Chondrocyte (in vitro differentiated cells): ENCODE measurements around the gene MCAM. TPM values are rescaled to one million over a fixed set of nuclear protein-coding genes. Genes with fewer than 3 reads are reported as not detected.

ENCODE experiments used
- DNase-seq: peaks from one replicate; pipeline ENCODE4 v3.0.0; 2021; ENCODE audit warnings: mixed read lengths, low spot score
- H3K27ac Mint-ChIP-seq: one replicate; pipeline ENCODE4 v1.8.0; 2021; ENCODE audit warnings: mild to moderate bottlenecking, moderate library complexity, mixed read lengths; ENCODE audit not compliant: unreplicated experiment
- H3K27me3 Mint-ChIP-seq: 2 replicates; pipeline ENCODE4 v1.8.0; 2021; ENCODE audit warnings: low read depth, mixed read lengths
- H3K36me3 Mint-ChIP-seq: 2 replicates; pipeline ENCODE4 v1.8.0; 2021; ENCODE audit warnings: low read depth, mixed read lengths
- H3K4me1 Mint-ChIP-seq: 2 replicates; pipeline ENCODE4 v1.8.0; 2021; ENCODE audit warnings: low read depth, mild to moderate bottlenecking, mixed read lengths
- H3K4me3 Mint-ChIP-seq: one replicate; pipeline ENCODE4 v1.8.0; 2021; ENCODE audit warnings: mild to moderate bottlenecking, moderate library complexity, mixed read lengths; ENCODE audit not compliant: unreplicated experiment
- H3K9me3 Mint-ChIP-seq: 2 replicates; pipeline ENCODE4 v1.8.0; 2021; ENCODE audit warnings: low read depth, mixed read lengths
- total RNA-seq: library from RNA; stranded (reverse); gene quantifications from 3 replicates; pipeline ENCODE4 v1.2.1, GENCODE V29; 2021
- TF ChIP-seq, protein P1 (sequence below): fragments of 200-600 bp; sonication (generic); IDR thresholded peaks from 2 replicates; pipeline ENCODE4 v1.5.0; 2021; ENCODE audit warnings: antibody characterized with exemption, mild to moderate bottlenecking, moderate library complexity

Gene MCAM
- total RNA-seq, 1 donor from 2014 or later = 527 TPM

DNA sequence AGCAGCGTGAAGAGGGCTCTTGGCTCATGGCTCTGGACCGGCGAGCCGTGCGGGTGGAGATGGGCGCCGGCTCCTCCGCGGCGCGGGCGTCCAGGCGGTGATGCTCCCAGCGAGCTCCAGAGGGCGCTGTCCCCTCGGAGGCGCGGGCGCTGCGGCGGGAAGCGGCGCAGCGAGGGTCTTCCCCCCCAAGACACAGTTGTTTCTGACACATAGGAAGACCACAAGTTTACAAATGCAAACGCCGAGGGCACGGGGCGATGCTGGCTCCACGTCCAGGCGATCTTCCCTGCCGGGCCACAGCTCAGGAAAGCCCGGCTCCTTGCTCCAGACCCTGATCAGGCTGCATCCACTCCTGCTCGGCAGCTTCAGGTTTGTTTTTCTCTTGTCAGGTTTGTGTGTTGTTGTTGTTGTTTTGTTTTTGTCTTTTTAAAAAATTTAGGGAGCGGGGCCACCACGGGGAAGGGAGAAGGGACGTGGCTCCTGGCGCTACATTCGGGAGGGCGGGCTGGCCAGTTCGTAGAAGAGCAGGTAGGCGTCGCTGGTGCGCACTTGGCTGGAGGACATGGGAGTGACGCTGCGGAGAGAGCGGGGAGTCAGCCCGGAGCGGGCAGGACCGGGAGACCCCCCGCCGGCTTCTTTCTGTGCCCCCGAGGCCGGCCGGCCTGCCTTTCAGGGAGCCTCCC, 39.6 kb upstream of the MCAM start:
- peaks cover 8% of the 10 kb centered on the region for H3K36me3 Mint-ChIP-seq
- peak overlapping the region; percentile 85 for H3K4me3 Mint-ChIP-seq
- DNase-seq = peak; percentile 94
- H3K27me3 Mint-ChIP-seq = peaks cover 10% of the 10 kb centered on the region
- H3K27ac Mint-ChIP-seq = no peak overlapping the region
- TF ChIP-seq, protein P1, sequence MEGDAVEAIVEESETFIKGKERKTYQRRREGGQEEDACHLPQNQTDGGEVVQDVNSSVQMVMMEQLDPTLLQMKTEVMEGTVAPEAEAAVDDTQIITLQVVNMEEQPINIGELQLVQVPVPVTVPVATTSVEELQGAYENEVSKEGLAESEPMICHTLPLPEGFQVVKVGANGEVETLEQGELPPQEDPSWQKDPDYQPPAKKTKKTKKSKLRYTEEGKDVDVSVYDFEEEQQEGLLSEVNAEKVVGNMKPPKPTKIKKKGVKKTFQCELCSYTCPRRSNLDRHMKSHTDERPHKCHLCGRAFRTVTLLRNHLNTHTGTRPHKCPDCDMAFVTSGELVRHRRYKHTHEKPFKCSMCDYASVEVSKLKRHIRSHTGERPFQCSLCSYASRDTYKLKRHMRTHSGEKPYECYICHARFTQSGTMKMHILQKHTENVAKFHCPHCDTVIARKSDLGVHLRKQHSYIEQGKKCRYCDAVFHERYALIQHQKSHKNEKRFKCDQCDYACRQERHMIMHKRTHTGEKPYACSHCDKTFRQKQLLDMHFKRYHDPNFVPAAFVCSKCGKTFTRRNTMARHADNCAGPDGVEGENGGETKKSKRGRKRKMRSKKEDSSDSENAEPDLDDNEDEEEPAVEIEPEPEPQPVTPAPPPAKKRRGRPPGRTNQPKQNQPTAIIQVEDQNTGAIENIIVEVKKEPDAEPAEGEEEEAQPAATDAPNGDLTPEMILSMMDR = peak; percentile 98
- peaks cover 21% of the 10 kb centered on the region for H3K4me1 Mint-ChIP-seq
- no peaks in the 10 kb centered on the region for H3K9me3 Mint-ChIP-seq

DNA sequence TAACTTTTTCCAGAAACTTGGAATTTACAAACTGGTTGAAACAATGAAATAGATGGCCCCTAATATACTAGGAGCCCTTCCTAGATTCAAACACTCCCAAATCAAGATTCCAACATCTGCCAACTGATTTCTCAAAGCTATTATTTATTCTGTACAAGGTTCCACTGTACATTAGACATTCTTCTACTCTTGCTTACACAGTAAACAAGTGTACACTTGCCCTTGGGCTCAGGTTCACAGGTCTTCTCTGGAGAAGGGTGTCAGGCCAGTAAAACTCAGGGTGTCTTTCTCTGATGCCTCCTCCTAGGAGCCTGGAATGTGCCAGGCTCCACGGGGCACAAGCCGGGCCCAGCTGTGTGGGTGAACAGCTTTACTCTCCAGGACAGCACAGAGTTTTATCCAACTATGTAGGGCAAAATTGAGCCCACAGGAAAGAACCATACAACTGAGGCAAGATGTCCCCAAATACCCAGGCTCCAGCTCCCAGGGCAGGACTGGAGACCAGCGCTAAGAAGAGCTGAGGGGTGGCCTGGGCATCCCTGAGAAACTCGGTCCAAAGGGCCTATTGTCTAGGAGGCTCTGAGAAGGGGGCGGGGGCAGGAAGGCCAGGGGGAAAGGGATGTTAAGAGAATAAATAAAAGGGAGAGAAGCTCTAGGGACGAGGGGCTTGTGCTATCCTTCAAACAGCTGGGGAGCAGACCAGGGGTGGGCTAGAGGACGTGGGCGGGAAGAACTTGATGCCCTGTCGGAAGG, 38.3 kb upstream of the MCAM start:
- Mint-ChIP-seq H3K9me3 (no peaks in the 10 kb centered on the region), H3K27me3 (peaks cover 13% of the 10 kb centered on the region), H3K4me1 (peaks cover 11% of the 10 kb centered on the region), H3K4me3 (no peak overlapping the region), H3K27ac (no peak overlapping the region), H3K36me3 (peaks cover 8% of the 10 kb centered on the region)
- no peak for DNase-seq
- TF ChIP-seq, protein P1 = no peak

DNA sequence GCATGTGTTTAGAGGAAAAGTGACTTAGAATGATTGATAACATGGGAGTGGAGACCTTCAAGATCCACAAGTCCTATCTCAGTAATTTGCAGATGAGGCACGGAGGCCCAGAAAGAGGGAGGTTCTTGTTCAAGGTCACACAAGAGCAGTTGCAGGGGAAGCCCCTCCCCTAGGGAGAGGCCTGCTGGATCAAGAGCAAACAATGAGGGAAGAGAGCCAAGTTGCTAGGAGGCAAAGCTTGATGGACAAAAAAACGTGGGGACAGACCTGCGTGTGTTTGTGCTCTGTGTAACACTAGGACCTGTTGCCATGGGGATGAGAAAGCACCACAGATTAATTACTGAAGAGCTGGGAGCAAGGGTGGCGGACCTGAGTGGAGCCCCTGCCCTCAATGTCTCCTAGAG, 35.9 kb upstream of the MCAM start:
- Mint-ChIP-seq H3K27ac (no peak overlapping the region), H3K36me3 (peaks cover 4% of the 10 kb centered on the region), H3K27me3 (peaks cover 20% of the 10 kb centered on the region), H3K9me3 (no peaks in the 10 kb centered on the region), H3K4me3 (no peak overlapping the region), H3K4me1 (peaks cover 7% of the 10 kb centered on the region)
- TF ChIP-seq, protein P1 = no peak
- peak; percentile 15 for DNase-seq

DNA sequence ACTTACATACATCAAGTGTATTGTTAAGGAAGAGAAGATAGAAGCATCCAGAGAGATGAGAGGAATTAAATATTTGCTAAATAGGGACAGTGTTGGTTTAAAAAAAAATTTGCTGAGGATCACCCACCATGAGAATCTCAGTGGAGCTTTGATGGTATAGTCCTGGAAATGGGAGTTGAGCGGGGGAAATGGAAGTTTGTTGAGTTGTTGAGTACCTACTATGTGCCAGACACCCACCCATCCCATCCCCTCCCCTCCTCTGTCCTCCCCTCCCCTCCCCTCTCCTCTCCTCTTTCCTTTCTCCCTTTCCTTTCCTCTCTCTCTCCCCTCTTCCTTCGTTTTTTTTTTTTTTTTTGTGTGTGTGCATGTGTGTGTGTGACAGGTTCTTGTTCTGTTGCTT, 34.3 kb upstream of the MCAM start:
- no peaks in the 10 kb centered on the region for H3K9me3 Mint-ChIP-seq
- H3K4me3 Mint-ChIP-seq = no peak overlapping the region
- H3K27me3 Mint-ChIP-seq = peaks cover 29% of the 10 kb centered on the region
- H3K36me3 Mint-ChIP-seq = no peaks in the 10 kb centered on the region
- TF ChIP-seq, protein P1 = no peak
- peaks cover 13% of the 10 kb centered on the region for H3K4me1 Mint-ChIP-seq
- no peak overlapping the region for H3K27ac Mint-ChIP-seq
- no peak for DNase-seq

DNA sequence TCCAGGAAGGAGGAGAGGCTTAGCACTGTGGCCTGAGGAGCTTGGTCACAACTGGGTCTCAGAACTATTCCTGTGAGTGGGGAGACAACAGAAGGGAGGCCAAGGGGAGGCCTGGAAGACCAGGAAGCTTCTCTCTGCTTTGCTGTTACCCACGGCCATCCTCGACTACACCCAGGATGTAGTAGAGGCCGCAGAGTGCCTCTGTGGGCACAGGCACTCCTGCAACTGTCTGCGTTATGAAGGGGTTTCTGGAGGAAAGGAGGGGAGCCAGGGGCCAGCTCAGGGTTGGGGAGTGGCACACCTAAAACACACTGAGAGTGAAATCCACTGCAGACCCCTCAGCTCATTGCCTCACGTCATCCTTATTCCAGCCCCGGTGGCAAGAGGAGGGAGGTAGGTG, 33.4 kb upstream of the MCAM start:
- TF ChIP-seq, protein P1 = no peak
- H3K27ac Mint-ChIP-seq = no peak overlapping the region

More for the DNA sequence above, 33.4 kb upstream of the MCAM start:
- Mint-ChIP-seq H3K4me1 (peaks cover 11% of the 10 kb centered on the region), H3K9me3 (no peaks in the 10 kb centered on the region), H3K36me3 (no peaks in the 10 kb centered on the region), H3K4me3 (no peak overlapping the region), H3K27me3 (peaks cover 29% of the 10 kb centered on the region)
- peak; percentile 33 for DNase-seq
